ENCODE measurements around the gene GDF2. TPM values are rescaled to one million over a fixed set of nuclear protein-coding genes. Genes with fewer than 3 reads are reported as not detected.

GDF2 gene
- total and polyA plus RNA-seq, 2 experiments from 2014 or later: not detected

DNA sequence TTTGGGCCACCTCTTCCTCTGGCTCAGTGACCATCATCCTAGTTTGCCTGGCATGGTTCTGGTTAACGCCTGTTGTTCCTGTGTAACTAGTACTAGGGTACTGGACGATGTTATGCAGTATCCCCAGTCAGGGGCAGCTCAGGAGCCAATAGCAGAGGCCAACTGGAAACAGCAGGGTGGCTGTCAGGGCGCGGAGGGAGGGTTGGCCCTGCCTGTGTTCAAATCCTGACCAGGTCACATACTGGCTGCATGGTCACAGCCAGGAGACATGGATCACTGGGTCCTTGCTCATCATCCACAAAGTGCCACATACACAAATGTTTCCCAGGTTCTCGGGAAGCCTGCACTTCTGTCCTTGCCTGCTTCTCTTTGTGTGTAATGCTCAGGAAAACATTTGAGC, 13.7 kb downstream of the GDF2 start:
- Mint-ChIP-seq H3K27ac (no peak overlapping the region), H3K27me3 (ENCODE audit: insufficient read depth, low read depth, poor library complexity) (peaks cover 8% of the 10 kb centered on the region), H3K36me3 (ENCODE audit: low read depth) (no peaks in the 10 kb centered on the region), H3K4me1 (peaks cover 10% of the 10 kb centered on the region; the same call in 2 of the 3 replicates), H3K9me3 (no peaks in the 10 kb centered on the region), H3K4me3 (no peak overlapping the region)
- Histone ChIP-seq H3K4me3 (no peak overlapping the region), H4K20me1 (replicated peaks; ENCODE audit: insufficient read depth) (no peaks in the 10 kb centered on the region), H3K27ac (ENCODE audit: low read depth) (no peak overlapping the region), H3K36me3 (ENCODE audit: insufficient read depth) (no peaks in the 10 kb centered on the region), H3F3A (replicated peaks; ENCODE audit: low read depth) (no peaks in the 10 kb centered on the region), H3K27me3 (ENCODE audit: insufficient read depth) (no peaks in the 10 kb centered on the region), H3K4me1 (ENCODE audit: insufficient read depth) (no peaks in the 10 kb centered on the region), H3K9me2 (ENCODE audit: insufficient read depth) (no peaks in the 10 kb centered on the region), H3K4me2 (no peak overlapping the region), H2AFZ (no peak overlapping the region), H3K79me2 (replicated peaks; ENCODE audit: insufficient read depth) (no peaks in the 10 kb centered on the region)
- ATAC-seq: no peak
- TF ChIP-seq EZH2phosphoT487 (IDR thresholded peaks at IDR 0.05; ENCODE audit: unreplicated experiment) (no peak), POLR2AphosphoS5 (IDR thresholded peaks at IDR 0.05; ENCODE audit: low read depth) (no peak), NANOG (IDR thresholded peaks at IDR 0.05; ENCODE audit: borderline replicate concordance) (no peak), JUNB (IDR thresholded peaks at IDR 0.05; ENCODE audit: unreplicated experiment) (no peak), STAT1 (IDR thresholded peaks at IDR 0.05; ENCODE audit: unreplicated experiment) (no peak), CREB1 (CRISPR knock-in tag; IDR thresholded peaks at IDR 0.05; ENCODE audit: low read depth) (no peak)
- TF ChIP-seq, protein P1, sequence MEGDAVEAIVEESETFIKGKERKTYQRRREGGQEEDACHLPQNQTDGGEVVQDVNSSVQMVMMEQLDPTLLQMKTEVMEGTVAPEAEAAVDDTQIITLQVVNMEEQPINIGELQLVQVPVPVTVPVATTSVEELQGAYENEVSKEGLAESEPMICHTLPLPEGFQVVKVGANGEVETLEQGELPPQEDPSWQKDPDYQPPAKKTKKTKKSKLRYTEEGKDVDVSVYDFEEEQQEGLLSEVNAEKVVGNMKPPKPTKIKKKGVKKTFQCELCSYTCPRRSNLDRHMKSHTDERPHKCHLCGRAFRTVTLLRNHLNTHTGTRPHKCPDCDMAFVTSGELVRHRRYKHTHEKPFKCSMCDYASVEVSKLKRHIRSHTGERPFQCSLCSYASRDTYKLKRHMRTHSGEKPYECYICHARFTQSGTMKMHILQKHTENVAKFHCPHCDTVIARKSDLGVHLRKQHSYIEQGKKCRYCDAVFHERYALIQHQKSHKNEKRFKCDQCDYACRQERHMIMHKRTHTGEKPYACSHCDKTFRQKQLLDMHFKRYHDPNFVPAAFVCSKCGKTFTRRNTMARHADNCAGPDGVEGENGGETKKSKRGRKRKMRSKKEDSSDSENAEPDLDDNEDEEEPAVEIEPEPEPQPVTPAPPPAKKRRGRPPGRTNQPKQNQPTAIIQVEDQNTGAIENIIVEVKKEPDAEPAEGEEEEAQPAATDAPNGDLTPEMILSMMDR (conservative IDR thresholded peaks at IDR 0.05; ENCODE audit: low read depth in 2 of 2): no peak
- TF ChIP-seq, protein P2, sequence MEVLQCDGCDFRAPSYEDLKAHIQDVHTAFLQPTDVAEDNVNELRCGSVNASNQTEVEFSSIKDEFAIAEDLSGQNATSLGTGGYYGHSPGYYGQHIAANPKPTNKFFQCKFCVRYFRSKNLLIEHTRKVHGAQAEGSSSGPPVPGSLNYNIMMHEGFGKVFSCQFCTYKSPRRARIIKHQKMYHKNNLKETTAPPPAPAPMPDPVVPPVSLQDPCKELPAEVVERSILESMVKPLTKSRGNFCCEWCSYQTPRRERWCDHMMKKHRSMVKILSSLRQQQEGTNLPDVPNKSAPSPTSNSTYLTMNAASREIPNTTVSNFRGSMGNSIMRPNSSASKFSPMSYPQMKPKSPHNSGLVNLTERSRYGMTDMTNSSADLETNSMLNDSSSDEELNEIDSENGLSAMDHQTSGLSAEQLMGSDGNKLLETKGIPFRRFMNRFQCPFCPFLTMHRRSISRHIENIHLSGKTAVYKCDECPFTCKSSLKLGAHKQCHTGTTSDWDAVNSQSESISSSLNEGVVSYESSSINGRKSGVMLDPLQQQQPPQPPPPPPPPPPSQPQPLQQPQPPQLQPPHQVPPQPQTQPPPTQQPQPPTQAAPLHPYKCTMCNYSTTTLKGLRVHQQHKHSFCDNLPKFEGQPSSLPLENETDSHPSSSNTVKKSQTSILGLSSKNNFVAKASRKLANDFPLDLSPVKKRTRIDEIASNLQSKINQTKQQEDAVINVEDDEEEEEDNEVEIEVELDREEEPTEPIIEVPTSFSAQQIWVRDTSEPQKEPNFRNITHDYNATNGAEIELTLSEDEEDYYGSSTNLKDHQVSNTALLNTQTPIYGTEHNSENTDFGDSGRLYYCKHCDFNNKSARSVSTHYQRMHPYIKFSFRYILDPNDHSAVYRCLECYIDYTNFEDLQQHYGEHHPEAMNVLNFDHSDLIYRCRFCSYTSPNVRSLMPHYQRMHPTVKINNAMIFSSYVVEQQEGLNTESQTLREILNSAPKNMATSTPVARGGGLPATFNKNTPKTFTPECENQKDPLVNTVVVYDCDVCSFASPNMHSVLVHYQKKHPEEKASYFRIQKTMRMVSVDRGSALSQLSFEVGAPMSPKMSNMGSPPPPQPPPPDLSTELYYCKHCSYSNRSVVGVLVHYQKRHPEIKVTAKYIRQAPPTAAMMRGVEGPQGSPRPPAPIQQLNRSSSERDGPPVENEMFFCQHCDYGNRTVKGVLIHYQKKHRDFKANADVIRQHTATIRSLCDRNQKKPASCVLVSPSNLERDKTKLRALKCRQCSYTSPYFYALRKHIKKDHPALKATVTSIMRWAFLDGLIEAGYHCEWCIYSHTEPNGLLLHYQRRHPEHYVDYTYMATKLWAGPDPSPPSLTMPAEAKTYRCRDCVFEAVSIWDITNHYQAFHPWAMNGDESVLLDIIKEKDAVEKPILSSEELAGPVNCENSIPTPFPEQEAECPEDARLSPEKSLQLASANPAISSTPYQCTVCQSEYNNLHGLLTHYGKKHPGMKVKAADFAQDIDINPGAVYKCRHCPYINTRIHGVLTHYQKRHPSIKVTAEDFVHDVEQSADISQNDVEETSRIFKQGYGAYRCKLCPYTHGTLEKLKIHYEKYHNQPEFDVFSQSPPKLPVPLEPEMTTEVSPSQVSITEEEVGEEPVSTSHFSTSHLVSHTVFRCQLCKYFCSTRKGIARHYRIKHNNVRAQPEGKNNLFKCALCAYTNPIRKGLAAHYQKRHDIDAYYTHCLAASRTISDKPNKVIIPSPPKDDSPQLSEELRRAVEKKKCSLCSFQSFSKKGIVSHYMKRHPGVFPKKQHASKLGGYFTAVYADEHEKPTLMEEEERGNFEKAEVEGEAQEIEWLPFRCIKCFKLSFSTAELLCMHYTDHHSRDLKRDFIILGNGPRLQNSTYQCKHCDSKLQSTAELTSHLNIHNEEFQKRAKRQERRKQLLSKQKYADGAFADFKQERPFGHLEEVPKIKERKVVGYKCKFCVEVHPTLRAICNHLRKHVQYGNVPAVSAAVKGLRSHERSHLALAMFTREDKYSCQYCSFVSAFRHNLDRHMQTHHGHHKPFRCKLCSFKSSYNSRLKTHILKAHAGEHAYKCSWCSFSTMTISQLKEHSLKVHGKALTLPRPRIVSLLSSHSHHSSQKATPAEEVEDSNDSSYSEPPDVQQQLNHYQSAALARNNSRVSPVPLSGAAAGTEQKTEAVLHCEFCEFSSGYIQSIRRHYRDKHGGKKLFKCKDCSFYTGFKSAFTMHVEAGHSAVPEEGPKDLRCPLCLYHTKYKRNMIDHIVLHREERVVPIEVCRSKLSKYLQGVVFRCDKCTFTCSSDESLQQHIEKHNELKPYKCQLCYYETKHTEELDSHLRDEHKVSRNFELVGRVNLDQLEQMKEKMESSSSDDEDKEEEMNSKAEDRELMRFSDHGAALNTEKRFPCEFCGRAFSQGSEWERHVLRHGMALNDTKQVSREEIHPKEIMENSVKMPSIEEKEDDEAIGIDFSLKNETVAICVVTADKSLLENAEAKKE (CRISPR knock-in tag; IDR thresholded peaks at IDR 0.05): no peak
- no peak for DNase-seq (ENCODE audit: low spot score)

Measured in GM23338 (cell line).